Ovary (tissue), 9 donors: ENCODE data around the gene TECTB. TPM values are rescaled to one million over a fixed set of nuclear protein-coding genes. Genes with fewer than 3 reads are reported as not detected.

Source experiments
- DNase-seq, 5 donors: peaks; one replicate each; pipeline ENCODE4 v3.0.0-alpha.2; 2019 to 2020
- H3K27ac ChIP-seq, 2 donors: fragments of 200-600 bp; one replicate each; pipeline versions ENCODE4 v1.5.1 to v1.8.0; 2019 to 2022
- H3K27me3 ChIP-seq: fragments of 200-600 bp; one replicate; pipeline ENCODE4 v1.8.0; 2022
- H3K36me3 ChIP-seq: fragments of 200-600 bp; sonication (generic); one replicate; pipeline ENCODE4 v1.5.1; 2019
- H3K4me1 ChIP-seq: one replicate; pipeline ENCODE4 v1.8.1; 2013; ENCODE audit warnings: mild to moderate bottlenecking, moderate library complexity; ENCODE audit not compliant: insufficient read depth
- H3K4me3 ChIP-seq: fragments of 200-600 bp; sonication (generic); one replicate; pipeline ENCODE4 v1.5.1; 2017
- H3K9me3 ChIP-seq, 2 donors: fragments of 200-600 bp in 1 of 2; sonication (generic) in 1 of 2; one replicate each; pipeline versions ENCODE4 v1.5.1 to v1.8.1; 2013 to 2019; ENCODE audit warnings: mild to moderate bottlenecking in 1 of 2, moderate library complexity in 1 of 2
- CTCF ChIP-seq, 3 donors: fragments of 450-650 bp in 2 of 3; fragments of 200-600 bp in 1 of 3; IDR thresholded peaks; one replicate each; pipeline versions ENCODE4 v1.5.1 to v1.8.0; 2016 to 2022; ENCODE audit warnings: antibody characterized with exemption in 3 of 3, mild to moderate bottlenecking in 1 of 3
- EP300 ChIP-seq: sonication (generic); formaldehyde crosslinking; IDR thresholded peaks from one replicate; pipeline ENCODE4 v1.6.1; 2017; ENCODE audit warnings: antibody characterized with exemption
- POLR2A ChIP-seq: fragments of 450-650 bp; IDR thresholded peaks from one replicate; pipeline ENCODE4 v1.6.1; 2017; ENCODE audit warnings: antibody characterized with exemption, mild to moderate bottlenecking, moderate library complexity
- WGBS, 3 donors: extraction: QIAGEN DNeasy Blood & Tissue Kit in 1 of 3; methylation state at CpG; one replicate each; pipeline versions ENCODE4 v1.1.5 to v1.1.7; 2013 to 2017; 5-methylcytosine and 5-hydroxymethylcytosine counted together
- intact Hi-C, 4 donors: fragments of 100-400 bp; cut with DNase I; formaldehyde crosslinking; loops; one replicate each; pipeline versions ENCODE4 v1.11.0 to v1.15.1; 2022 to 2023
- polyA plus RNA-seq, 2 donors: library from polyadenylated mRNA; stranded (reverse); fragments of 200-250 nt in 1 of 2; fragments of 350-450 nt in 1 of 2; fragmentation: Illumina TruSeq in 1 of 2; extraction: RNeasy Lipid Tissue Mini Kit (QIAGEN cat#74804) in 1 of 2; gene quantifications; one replicate each; pipeline ENCODE4 v1.2.3, GENCODE V29; 2013 to 2014
- total RNA-seq, 7 donors: library from RNA; depleted of rRNA in 2 of 7; stranded (reverse); fragments of >200 nt in 2 of 7; fragmentation: NEBNext Ultra II Directional in 3 of 7; extraction: Animal tissue kit (Norgen Biotek cat#: 25700) in 3 of 7; gene quantifications; one replicate each; pipeline versions ENCODE4 v1.1.0 to v1.2.4, GENCODE V29; 2016 to 2023
- donor health status: DM: no; HTN: no; CAD: no; lungs with moderate emphysema.
- donor health status: DM: no; HTN: no; CAD: no.
- donor health status: Bipolar disorder and iron deficiency.
- donor health status: DM: yes; HTN: yes; CAD: no.
- donor health status: DM: no; HTN: no; CAD: no.
- donor health status: DM: yes; HTN: yes; CAD: no.

TECTB gene
- total and polyA plus RNA-seq, 9 donors = 0.07 TPM; not detected in 8

- no peak overlapping the region for H3K27ac ChIP-seq
- H3K4me1 ChIP-seq = no peaks in the 10 kb centered on the region
- H3K4me3 ChIP-seq = no peak overlapping the region
- no peaks in the 10 kb centered on the region for H3K27me3 ChIP-seq
- DNase-seq = no peak
- 73 to 88% (median 76%) methylated on average over 8 of the region's 8 CpGs for WGBS, 3 donors
- H3K9me3 ChIP-seq = no peaks in the 10 kb centered on the region
- no peak for TF ChIP-seq EP300
- TF ChIP-seq POLR2A = no peak
- no peak for TF ChIP-seq CTCF (IDR thresholded peaks at IDR 0.05)
- no peaks in the 10 kb centered on the region for H3K36me3 ChIP-seq
- intact Hi-C loops = no loop called here
These were observed 4.6 kb downstream of the TECTB start for GRCh38 chr10:112287844-112288243.

- Histone ChIP-seq H3K4me1 (no peaks in the 10 kb centered on the region), H3K9me3 (no peaks in the 10 kb centered on the region), H3K27ac (no peak overlapping the region), H3K36me3 (no peaks in the 10 kb centered on the region), H3K4me3 (no peak overlapping the region), H3K27me3 (no peaks in the 10 kb centered on the region)
- TF ChIP-seq CTCF (IDR thresholded peaks at IDR 0.05) = no peak
- TF ChIP-seq POLR2A = no peak
- no peak for TF ChIP-seq EP300
- intact Hi-C loops = no loop called here
- no peak for DNase-seq
- WGBS, 3 donors = 67 to 72% (median 71%) methylated on average over 3 of the region's 3 CpGs
These were observed 5.3 kb downstream of the TECTB start for GRCh38 chr10:112288486-112288885.

- DNase-seq = no peak
- Histone ChIP-seq H3K4me1 (no peaks in the 10 kb centered on the region), H3K36me3 (no peaks in the 10 kb centered on the region), H3K4me3 (no peak overlapping the region), H3K27ac (no peak overlapping the region), H3K27me3 (no peaks in the 10 kb centered on the region), H3K9me3 (no peaks in the 10 kb centered on the region)
- intact Hi-C loops = no loop called here
- TF ChIP-seq CTCF (IDR thresholded peaks at IDR 0.05) (no peak), EP300 (no peak), POLR2A (no peak)
- 85 to 89% (median 89%) methylated on average over 7 of the region's 7 CpGs for WGBS, 3 donors
These were observed 6.3 kb downstream of the TECTB start for GRCh38 chr10:112289373-112290053.

GRCh38 chr10:112290054-112290373 lies 6.8 kb downstream of the TECTB start:
- 91 to 94% (median 92%) methylated on average over 2 of the region's 2 CpGs for WGBS, 3 donors
- Histone ChIP-seq H3K4me3 (no peak overlapping the region), H3K27me3 (no peaks in the 10 kb centered on the region), H3K9me3 (no peaks in the 10 kb centered on the region), H3K36me3 (no peaks in the 10 kb centered on the region), H3K4me1 (no peaks in the 10 kb centered on the region), H3K27ac (no peak overlapping the region)
- intact Hi-C loops = no loop called here
- TF ChIP-seq POLR2A = no peak
- no peak for TF ChIP-seq CTCF (IDR thresholded peaks at IDR 0.05)
- no peak for TF ChIP-seq EP300
- no peak for DNase-seq
